ENCODE measurements around the gene STARD7. TPM values are rescaled to one million over a fixed set of nuclear protein-coding genes. Genes with fewer than 3 reads are reported as not detected.

STARD7 gene
- polyA plus RNA-seq, 4 donors, result 44.5 to 123 (median 66.7) TPM

- no peaks in the 10 kb centered on the region for H3K9me3 ChIP-seq (ENCODE audit: control insufficient read depth in 2 of 2, insufficient read depth in 1 of 2, low read depth in 1 of 2, low read length in 1 of 2)
- DNase-seq (peak; percentile 77 to 83), FAIRE-seq (no peak)
- no peak overlapping the region for H3K4me3 ChIP-seq (ENCODE audit: low read depth in 1 of 3, low read length in 3 of 3)
- no peaks in the 10 kb centered on the region for H3K36me3 ChIP-seq (ENCODE audit: control insufficient read depth in 3 of 3, insufficient read depth in 2 of 3, low read depth in 1 of 3, low read length in 3 of 3)
- no peaks in the 10 kb centered on the region for H3K4me1 ChIP-seq (ENCODE audit: control insufficient read depth in 3 of 3, insufficient read depth in 2 of 3, low read depth in 1 of 3, low read length in 2 of 3)
- no peaks in the 10 kb centered on the region for H3K27me3 ChIP-seq (ENCODE audit: control insufficient read depth in 3 of 3, insufficient read depth in 3 of 3, low read length in 3 of 3)
- WGBS, 3 donors, result 47 to 48% (median 48%) methylated on average over 8 of the region's 8 CpGs
- no peak overlapping the region for H3K27ac ChIP-seq (ENCODE audit: low read depth in 1 of 3, low read length in 2 of 3)
Measured at GRCh38 chr2:96174251-96175144, 34.1 kb downstream of the STARD7 start.

DNA sequence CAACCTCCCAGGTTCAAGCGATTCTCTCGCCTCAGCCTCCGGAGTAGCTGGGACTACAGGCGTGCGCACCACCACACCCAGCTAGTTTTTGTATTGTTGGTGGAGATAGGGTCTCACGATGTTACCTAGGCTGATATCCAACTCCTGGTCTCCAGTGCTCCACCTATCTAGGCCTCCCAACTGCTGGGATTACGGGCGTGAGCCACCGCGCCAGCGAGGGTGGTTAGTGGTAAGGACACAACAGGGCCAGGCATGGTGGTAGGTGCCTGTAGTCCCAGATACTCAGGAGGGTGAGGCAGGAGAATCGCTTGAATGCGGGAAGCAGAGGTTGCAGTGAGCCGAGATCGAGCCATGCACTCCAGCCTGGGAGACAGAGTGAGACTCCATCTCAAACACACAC lies 36.8 kb downstream of the STARD7 start:
- no peaks in the 10 kb centered on the region for H3K27me3 ChIP-seq (ENCODE audit: control insufficient read depth in 3 of 3, insufficient read depth in 3 of 3, low read length in 3 of 3)
- DNase-seq (no peak), FAIRE-seq (no peak)
- no peaks in the 10 kb centered on the region for H3K36me3 ChIP-seq (ENCODE audit: control insufficient read depth in 3 of 3, insufficient read depth in 2 of 3, low read depth in 1 of 3, low read length in 3 of 3)
- H3K27ac ChIP-seq (ENCODE audit: low read depth in 1 of 3, low read length in 2 of 3), result no peak overlapping the region
- no peaks in the 10 kb centered on the region for H3K4me1 ChIP-seq (ENCODE audit: control insufficient read depth in 3 of 3, insufficient read depth in 2 of 3, low read depth in 1 of 3, low read length in 2 of 3)
- H3K9me3 ChIP-seq (ENCODE audit: control insufficient read depth in 2 of 2, insufficient read depth in 1 of 2, low read depth in 1 of 2, low read length in 1 of 2), result no peaks in the 10 kb centered on the region
- 93 to 97% (median 94%) methylated on average over 13 to 15 of the region's 15 CpGs for WGBS, 3 donors
- H3K4me3 ChIP-seq (ENCODE audit: low read depth in 1 of 3, low read length in 3 of 3), result no peak overlapping the region

GRCh38 chr2:96170626-96171025 lies 38.0 kb downstream of the STARD7 start:
- no peak for DNase-seq
- 88 to 99% (median 97%) methylated on average over 3 of the region's 3 CpGs for WGBS, 3 donors
- FAIRE-seq, result no peak

DNA sequence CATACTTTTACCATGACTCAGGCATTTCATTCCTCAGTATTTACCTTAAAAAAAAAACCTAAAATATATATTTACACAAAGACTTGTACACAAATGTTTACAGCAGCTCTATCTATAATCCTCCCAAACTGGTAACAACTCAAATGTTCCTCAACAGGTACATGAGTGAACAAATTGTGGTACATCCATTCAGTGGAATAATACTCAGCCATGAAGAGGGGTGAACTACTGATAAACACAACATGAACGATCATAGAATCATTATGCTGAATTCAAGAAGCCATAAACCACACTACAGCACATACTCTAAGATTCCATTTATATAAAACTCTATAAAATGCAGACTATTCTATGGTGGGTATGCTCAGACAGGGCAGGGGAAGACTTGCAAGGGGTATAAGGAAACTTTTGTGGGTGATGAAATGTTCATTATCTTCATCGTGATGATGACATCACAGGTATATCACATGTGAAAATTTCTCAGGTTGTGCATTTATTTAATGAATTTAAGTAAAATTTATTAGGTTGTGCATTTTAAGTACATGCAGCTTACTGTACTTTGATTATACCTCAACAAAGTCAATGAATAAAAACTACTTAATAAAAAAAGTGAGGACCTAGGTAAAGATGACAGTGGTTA lies 38.6 kb downstream of the STARD7 start:
- FAIRE-seq (no peak), DNase-seq (no peak)
- no peaks in the 10 kb centered on the region for H3K36me3 ChIP-seq (ENCODE audit: control insufficient read depth in 3 of 3, insufficient read depth in 2 of 3, low read depth in 1 of 3, low read length in 3 of 3)
- no peaks in the 10 kb centered on the region for H3K27me3 ChIP-seq (ENCODE audit: control insufficient read depth in 3 of 3, insufficient read depth in 3 of 3, low read length in 3 of 3)
- no peak overlapping the region for H3K27ac ChIP-seq (ENCODE audit: low read depth in 1 of 3, low read length in 2 of 3)
- WGBS, 3 donors, result 86 to 95% (median 88%) methylated on average over 2 of the region's 2 CpGs
- H3K9me3 ChIP-seq (ENCODE audit: control insufficient read depth in 2 of 2, insufficient read depth in 1 of 2, low read depth in 1 of 2, low read length in 1 of 2), result no peaks in the 10 kb centered on the region
- H3K4me3 ChIP-seq (ENCODE audit: low read depth in 1 of 3, low read length in 3 of 3), result no peak overlapping the region
- H3K4me1 ChIP-seq (ENCODE audit: control insufficient read depth in 3 of 3, insufficient read depth in 2 of 3, low read depth in 1 of 3, low read length in 2 of 3), result no peaks in the 10 kb centered on the region

More at GRCh38 chr2:96170626-96171025, 38.0 kb downstream of the STARD7 start:
- Histone ChIP-seq H3K4me3 (ENCODE audit: low read depth in 1 of 3, low read length in 3 of 3) (no peak overlapping the region), H3K36me3 (ENCODE audit: control insufficient read depth in 3 of 3, insufficient read depth in 2 of 3, low read depth in 1 of 3, low read length in 3 of 3) (no peaks in the 10 kb centered on the region), H3K27ac (ENCODE audit: low read depth in 1 of 3, low read length in 2 of 3) (no peak overlapping the region), H3K27me3 (ENCODE audit: control insufficient read depth in 3 of 3, insufficient read depth in 3 of 3, low read length in 3 of 3) (no peaks in the 10 kb centered on the region), H3K4me1 (ENCODE audit: control insufficient read depth in 3 of 3, insufficient read depth in 2 of 3, low read depth in 1 of 3, low read length in 2 of 3) (no peaks in the 10 kb centered on the region), H3K9me3 (ENCODE audit: control insufficient read depth in 2 of 2, insufficient read depth in 1 of 2, low read depth in 1 of 2, low read length in 1 of 2) (no peaks in the 10 kb centered on the region)

- no peak for FAIRE-seq
- peak in 1 of 2 donors; percentile 16 for DNase-seq
Measured at GRCh38 chr2:96167407-96168013, 41.1 kb downstream of the STARD7 start.

GRCh38 chr2:96164459-96165184 lies 44.0 kb downstream of the STARD7 start:
- Histone ChIP-seq H3K36me3 (ENCODE audit: control insufficient read depth in 3 of 3, insufficient read depth in 2 of 3, low read depth in 1 of 3, low read length in 3 of 3) (no peaks in the 10 kb centered on the region), H3K4me1 (ENCODE audit: control insufficient read depth in 3 of 3, insufficient read depth in 2 of 3, low read depth in 1 of 3, low read length in 2 of 3) (peaks cover 0 to 3% (median 0%) of the 10 kb centered on the region in 3 donors), H3K27ac (ENCODE audit: low read depth in 1 of 3, low read length in 2 of 3) (peak overlapping the region in 2 of 3 donors; percentile 18 to 63), H3K9me3 (ENCODE audit: control insufficient read depth in 2 of 2, insufficient read depth in 1 of 2, low read depth in 1 of 2, low read length in 1 of 2) (no peaks in the 10 kb centered on the region), H3K4me3 (ENCODE audit: low read depth in 1 of 3, low read length in 3 of 3) (no peak overlapping the region), H3K27me3 (ENCODE audit: control insufficient read depth in 3 of 3, insufficient read depth in 3 of 3, low read length in 3 of 3) (no peaks in the 10 kb centered on the region)
- DNase-seq (peak in 1 of 2 donors; percentile 51), FAIRE-seq (no peak)
- WGBS, 3 donors, result 68 to 86% (median 68%) methylated on average over 18 of the region's 18 CpGs

More at GRCh38 chr2:96167407-96168013, 41.1 kb downstream of the STARD7 start:
- Histone ChIP-seq H3K4me1 (ENCODE audit: control insufficient read depth in 3 of 3, insufficient read depth in 2 of 3, low read depth in 1 of 3, low read length in 2 of 3) (no peaks in the 10 kb centered on the region), H3K4me3 (ENCODE audit: low read depth in 1 of 3, low read length in 3 of 3) (no peak overlapping the region), H3K27me3 (ENCODE audit: control insufficient read depth in 3 of 3, insufficient read depth in 3 of 3, low read length in 3 of 3) (no peaks in the 10 kb centered on the region), H3K27ac (ENCODE audit: low read depth in 1 of 3, low read length in 2 of 3) (no peak overlapping the region), H3K9me3 (ENCODE audit: control insufficient read depth in 2 of 2, insufficient read depth in 1 of 2, low read depth in 1 of 2, low read length in 1 of 2) (no peaks in the 10 kb centered on the region), H3K36me3 (ENCODE audit: control insufficient read depth in 3 of 3, insufficient read depth in 2 of 3, low read depth in 1 of 3, low read length in 3 of 3) (no peaks in the 10 kb centered on the region)
- 17 to 54% (median 39%) methylated on average over 6 of the region's 6 CpGs for WGBS, 3 donors

- peaks cover 0 to 3% (median 0%) of the 10 kb centered on the region in 3 donors for H3K4me1 ChIP-seq (ENCODE audit: control insufficient read depth in 3 of 3, insufficient read depth in 2 of 3, low read depth in 1 of 3, low read length in 2 of 3)
- H3K36me3 ChIP-seq (ENCODE audit: control insufficient read depth in 3 of 3, insufficient read depth in 2 of 3, low read depth in 1 of 3, low read length in 3 of 3), result no peaks in the 10 kb centered on the region
- WGBS, 3 donors, result 59 to 89% (median 66%) methylated on average over 13 of the region's 13 CpGs
- no peaks in the 10 kb centered on the region for H3K27me3 ChIP-seq (ENCODE audit: control insufficient read depth in 3 of 3, insufficient read depth in 3 of 3, low read length in 3 of 3)
- H3K27ac ChIP-seq (ENCODE audit: low read depth in 1 of 3, low read length in 2 of 3), result peak overlapping the region in 2 of 3 donors; percentile 63 to 87
- H3K4me3 ChIP-seq (ENCODE audit: low read depth in 1 of 3, low read length in 3 of 3), result no peak overlapping the region
- FAIRE-seq (no peak), DNase-seq (peak in 1 of 2 donors; percentile 50)
- H3K9me3 ChIP-seq (ENCODE audit: control insufficient read depth in 2 of 2, insufficient read depth in 1 of 2, low read depth in 1 of 2, low read length in 1 of 2), result no peaks in the 10 kb centered on the region
Measured at GRCh38 chr2:96163768-96164429, 44.7 kb downstream of the STARD7 start.
